ENCODE data around the gene GALNT17.

The GALNT17 gene

DNA sequence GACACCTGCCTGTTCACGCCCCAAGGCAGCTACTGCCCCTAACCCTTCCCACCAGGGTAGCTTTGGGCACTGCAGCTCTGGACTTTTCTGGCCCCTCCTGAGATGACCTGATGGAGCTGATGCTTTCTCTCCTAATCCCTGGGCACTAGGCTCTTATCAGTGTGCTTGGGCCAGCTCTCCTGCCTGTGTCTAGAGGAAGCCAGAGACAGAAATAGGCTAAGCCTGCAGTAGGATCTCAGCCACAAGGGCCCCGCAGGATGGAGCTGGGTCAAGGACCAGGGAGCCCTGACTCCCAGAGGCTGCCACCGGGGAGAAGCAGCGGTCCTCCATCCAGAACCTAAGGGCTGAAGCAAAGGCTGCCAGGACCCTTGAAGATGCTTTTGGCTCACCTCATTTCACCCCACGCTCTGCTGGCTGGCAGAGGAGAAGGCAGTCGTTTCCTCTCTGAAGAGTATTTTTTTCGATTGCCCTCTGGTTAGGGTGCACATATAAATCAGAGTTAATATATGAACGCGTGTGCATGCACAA lies 580.8 kb downstream of the GALNT17 start:
- Mint-ChIP-seq H3K27ac (no peak overlapping the region), H3K27me3 (ENCODE audit: low read depth, poor library complexity) (peaks cover 18% of the 10 kb centered on the region), H3K4me1 (peaks cover 29% of the 10 kb centered on the region), H3K36me3 (ENCODE audit: low read depth) (no peaks in the 10 kb centered on the region), H3K4me3 (no peak overlapping the region), H3K9me3 (peaks cover 9% of the 10 kb centered on the region)
- TF ChIP-seq, protein P1, sequence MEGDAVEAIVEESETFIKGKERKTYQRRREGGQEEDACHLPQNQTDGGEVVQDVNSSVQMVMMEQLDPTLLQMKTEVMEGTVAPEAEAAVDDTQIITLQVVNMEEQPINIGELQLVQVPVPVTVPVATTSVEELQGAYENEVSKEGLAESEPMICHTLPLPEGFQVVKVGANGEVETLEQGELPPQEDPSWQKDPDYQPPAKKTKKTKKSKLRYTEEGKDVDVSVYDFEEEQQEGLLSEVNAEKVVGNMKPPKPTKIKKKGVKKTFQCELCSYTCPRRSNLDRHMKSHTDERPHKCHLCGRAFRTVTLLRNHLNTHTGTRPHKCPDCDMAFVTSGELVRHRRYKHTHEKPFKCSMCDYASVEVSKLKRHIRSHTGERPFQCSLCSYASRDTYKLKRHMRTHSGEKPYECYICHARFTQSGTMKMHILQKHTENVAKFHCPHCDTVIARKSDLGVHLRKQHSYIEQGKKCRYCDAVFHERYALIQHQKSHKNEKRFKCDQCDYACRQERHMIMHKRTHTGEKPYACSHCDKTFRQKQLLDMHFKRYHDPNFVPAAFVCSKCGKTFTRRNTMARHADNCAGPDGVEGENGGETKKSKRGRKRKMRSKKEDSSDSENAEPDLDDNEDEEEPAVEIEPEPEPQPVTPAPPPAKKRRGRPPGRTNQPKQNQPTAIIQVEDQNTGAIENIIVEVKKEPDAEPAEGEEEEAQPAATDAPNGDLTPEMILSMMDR (IDR thresholded peaks at IDR 0.05) = no peak
- no peak for DNase-seq

DNA sequence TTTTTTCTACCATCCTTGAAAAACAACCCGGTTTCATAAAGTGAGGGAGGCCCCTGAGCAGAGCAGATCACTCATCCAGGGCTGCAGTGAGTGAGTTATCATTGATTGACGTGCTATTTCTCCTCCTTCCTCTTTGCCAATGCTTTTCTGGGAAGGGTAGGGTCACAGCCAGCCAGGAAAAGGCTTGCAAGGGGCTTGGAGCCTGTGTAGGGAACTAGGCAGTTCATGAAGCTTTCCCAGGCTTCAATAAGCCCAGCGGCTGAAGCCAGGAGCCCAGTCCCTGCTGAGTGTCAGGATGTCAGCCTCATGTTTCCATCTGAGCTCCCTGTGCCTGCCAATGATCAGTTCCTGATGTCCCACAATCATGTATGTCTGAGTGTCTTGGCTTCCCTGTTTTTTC lies 584.7 kb downstream of the GALNT17 start:
- no peak for DNase-seq
- TF ChIP-seq, protein P1 (IDR thresholded peaks at IDR 0.05) = no peak
- Mint-ChIP-seq H3K4me1 (peaks cover 23% of the 10 kb centered on the region), H3K36me3 (ENCODE audit: low read depth) (no peaks in the 10 kb centered on the region), H3K4me3 (no peak overlapping the region), H3K9me3 (peaks cover 4% of the 10 kb centered on the region), H3K27ac (peak overlapping the region; percentile 20), H3K27me3 (ENCODE audit: low read depth, poor library complexity) (peaks cover 10% of the 10 kb centered on the region)

DNA sequence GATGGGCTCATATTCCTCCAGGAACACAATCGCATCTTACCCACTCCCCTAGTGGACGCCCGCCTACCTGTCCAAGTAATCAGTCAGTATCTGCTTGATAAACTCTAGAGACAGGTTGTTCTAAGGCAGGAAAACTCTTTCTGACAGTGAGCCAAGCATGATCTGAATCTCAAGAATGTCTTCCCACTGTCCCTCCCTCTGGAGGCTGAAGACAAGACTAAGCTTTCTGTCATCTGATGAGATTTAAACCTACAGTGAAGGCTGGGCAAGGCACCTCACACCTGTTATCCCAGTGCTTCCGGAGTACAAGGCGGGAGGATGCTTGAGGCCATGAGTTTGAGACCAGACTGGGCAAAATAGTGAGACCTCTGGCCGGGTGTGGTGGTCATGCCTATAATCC lies 586.6 kb downstream of the GALNT17 start:
- no peak overlapping the region for H3K27ac Mint-ChIP-seq
- peaks cover 4% of the 10 kb centered on the region for H3K9me3 Mint-ChIP-seq
- H3K36me3 Mint-ChIP-seq (ENCODE audit: low read depth) = no peaks in the 10 kb centered on the region
- H3K4me3 Mint-ChIP-seq = no peak overlapping the region
- TF ChIP-seq, protein P1 (IDR thresholded peaks at IDR 0.05) = no peak
- H3K27me3 Mint-ChIP-seq (ENCODE audit: low read depth, poor library complexity) = peaks cover 4% of the 10 kb centered on the region
- peaks cover 25% of the 10 kb centered on the region for H3K4me1 Mint-ChIP-seq
- DNase-seq = no peak

DNA sequence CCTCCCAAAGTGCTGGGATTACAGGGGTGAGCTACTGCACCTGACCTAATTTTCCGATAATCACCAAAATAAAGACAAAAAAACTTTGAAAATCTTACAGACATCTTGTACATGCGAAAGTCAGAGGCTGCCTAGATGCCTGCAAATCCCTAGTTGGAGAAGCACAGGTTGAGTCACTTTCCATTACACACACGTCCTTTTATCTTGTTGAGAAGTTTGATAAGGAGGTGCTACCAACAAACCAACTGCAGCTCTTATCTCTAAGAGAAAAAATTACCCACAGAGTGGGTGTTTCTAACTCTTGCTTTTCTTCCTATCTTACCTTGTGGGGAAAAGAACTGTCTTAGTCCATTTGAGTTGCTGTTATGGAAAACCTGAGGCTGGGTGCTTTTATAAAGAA lies 589.8 kb downstream of the GALNT17 start:
- H3K9me3 Mint-ChIP-seq = peaks cover 4% of the 10 kb centered on the region

DNA sequence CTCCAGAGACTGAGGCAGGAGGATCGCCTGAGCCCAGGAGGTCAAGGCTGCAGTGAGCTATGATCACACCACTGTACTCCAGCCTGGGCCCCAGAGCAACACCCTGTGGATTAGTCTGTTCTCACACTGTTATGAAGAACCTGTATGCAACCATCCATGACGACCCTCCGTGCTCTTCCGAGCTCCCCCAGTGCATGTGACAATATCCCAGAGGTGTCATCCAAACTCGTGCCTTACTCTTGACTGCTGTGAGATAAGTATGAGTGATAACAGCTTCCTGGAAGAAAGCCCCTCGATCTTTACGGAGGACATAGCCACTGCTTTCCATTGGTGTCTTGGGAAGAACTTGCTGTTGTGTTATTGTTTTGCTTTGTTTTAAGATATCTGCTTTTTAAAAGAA lies 591.9 kb downstream of the GALNT17 start:
- TF ChIP-seq, protein P1 (IDR thresholded peaks at IDR 0.05) = no peak
- Mint-ChIP-seq H3K36me3 (ENCODE audit: low read depth) (no peaks in the 10 kb centered on the region), H3K4me1 (peaks cover 12% of the 10 kb centered on the region), H3K9me3 (peaks cover 4% of the 10 kb centered on the region), H3K4me3 (no peak overlapping the region), H3K27me3 (ENCODE audit: low read depth, poor library complexity) (peaks cover 5% of the 10 kb centered on the region), H3K27ac (peak overlapping the region; percentile 1)
- DNase-seq = no peak

More for the DNA sequence above, 589.8 kb downstream of the GALNT17 start:
- H3K4me3 Mint-ChIP-seq = no peak overlapping the region
- H3K27me3 Mint-ChIP-seq (ENCODE audit: low read depth, poor library complexity) = peaks cover 9% of the 10 kb centered on the region
- no peak for DNase-seq
- TF ChIP-seq, protein P1 (IDR thresholded peaks at IDR 0.05) = no peak
- peaks cover 20% of the 10 kb centered on the region for H3K4me1 Mint-ChIP-seq
- no peaks in the 10 kb centered on the region for H3K36me3 Mint-ChIP-seq (ENCODE audit: low read depth)
- H3K27ac Mint-ChIP-seq = no peak overlapping the region

DNA sequence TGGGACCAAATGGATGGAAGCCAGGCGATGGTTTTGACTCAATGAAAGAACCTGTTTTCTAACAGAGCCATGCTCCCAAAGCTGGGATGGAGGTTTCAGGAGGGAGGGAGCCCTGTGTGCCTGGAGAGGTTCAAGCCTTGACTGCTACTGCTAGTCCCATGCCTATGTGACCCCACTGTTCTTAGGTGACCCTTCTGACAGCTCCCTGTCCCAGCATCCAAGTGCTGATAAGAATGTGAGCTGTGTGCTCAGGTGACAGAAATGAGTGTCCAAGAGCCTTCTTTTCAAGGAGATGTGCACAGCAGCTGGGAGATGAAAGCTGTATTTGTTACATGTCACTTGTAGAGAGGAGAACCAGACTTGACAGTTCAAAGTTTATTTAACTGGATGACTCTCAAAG lies 595.4 kb downstream of the GALNT17 start:
- TF ChIP-seq, protein P1 (IDR thresholded peaks at IDR 0.05) = no peak
- Mint-ChIP-seq H3K27me3 (ENCODE audit: low read depth, poor library complexity) (peaks cover 9% of the 10 kb centered on the region), H3K9me3 (peaks cover 11% of the 10 kb centered on the region), H3K4me1 (peaks cover 8% of the 10 kb centered on the region), H3K4me3 (no peak overlapping the region), H3K27ac (peak overlapping the region; percentile 22), H3K36me3 (ENCODE audit: low read depth) (no peaks in the 10 kb centered on the region)
- DNase-seq = no peak
